ENCODE results near the gene NTN1. TPM values are rescaled to one million over a fixed set of nuclear protein-coding genes. Genes with fewer than 3 reads are reported as not detected.
A peak's percentile ranks its signal among the peaks of the same experiment; 100 is the strongest.

The NTN1 gene
- total RNA-seq, 4 donors from 2014 or later: 3.3 to 19.2 (median 10.4) TPM

GRCh38 chr17:9215465-9215864 lies 194.2 kb downstream of the NTN1 start:
- intact Hi-C loops (cut with DNase I; ENCODE audit: low total_unique reads): no loop called here
- no peak for DNase-seq
- H3K9me3 ChIP-seq: no peaks in the 10 kb centered on the region
- H3K4me1 ChIP-seq: no peaks in the 10 kb centered on the region
- TF ChIP-seq POLR2A (IDR thresholded peaks at IDR 0.05): no peak
- TF ChIP-seq, protein P1, sequence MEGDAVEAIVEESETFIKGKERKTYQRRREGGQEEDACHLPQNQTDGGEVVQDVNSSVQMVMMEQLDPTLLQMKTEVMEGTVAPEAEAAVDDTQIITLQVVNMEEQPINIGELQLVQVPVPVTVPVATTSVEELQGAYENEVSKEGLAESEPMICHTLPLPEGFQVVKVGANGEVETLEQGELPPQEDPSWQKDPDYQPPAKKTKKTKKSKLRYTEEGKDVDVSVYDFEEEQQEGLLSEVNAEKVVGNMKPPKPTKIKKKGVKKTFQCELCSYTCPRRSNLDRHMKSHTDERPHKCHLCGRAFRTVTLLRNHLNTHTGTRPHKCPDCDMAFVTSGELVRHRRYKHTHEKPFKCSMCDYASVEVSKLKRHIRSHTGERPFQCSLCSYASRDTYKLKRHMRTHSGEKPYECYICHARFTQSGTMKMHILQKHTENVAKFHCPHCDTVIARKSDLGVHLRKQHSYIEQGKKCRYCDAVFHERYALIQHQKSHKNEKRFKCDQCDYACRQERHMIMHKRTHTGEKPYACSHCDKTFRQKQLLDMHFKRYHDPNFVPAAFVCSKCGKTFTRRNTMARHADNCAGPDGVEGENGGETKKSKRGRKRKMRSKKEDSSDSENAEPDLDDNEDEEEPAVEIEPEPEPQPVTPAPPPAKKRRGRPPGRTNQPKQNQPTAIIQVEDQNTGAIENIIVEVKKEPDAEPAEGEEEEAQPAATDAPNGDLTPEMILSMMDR (IDR thresholded peaks at IDR 0.05): no peak
- no peaks in the 10 kb centered on the region for H3K27me3 ChIP-seq
- H3K4me3 ChIP-seq: no peak overlapping the region
- H3K36me3 ChIP-seq: no peaks in the 10 kb centered on the region
- H3K27ac ChIP-seq: no peak overlapping the region

- Histone ChIP-seq H3K9me3 (no peaks in the 10 kb centered on the region), H3K27me3 (no peaks in the 10 kb centered on the region), H3K36me3 (no peaks in the 10 kb centered on the region), H3K4me1 (no peaks in the 10 kb centered on the region), H3K27ac (peak overlapping the region; percentile 66 to 81), H3K4me3 (no peak overlapping the region)
- DNase-seq: peak in 1 of 2 donors; percentile 77
- intact Hi-C loops (cut with DNase I; ENCODE audit: low total_unique reads): no loop called here
- TF ChIP-seq, protein P1 (IDR thresholded peaks at IDR 0.05): no peak
- no peak for TF ChIP-seq POLR2A (IDR thresholded peaks at IDR 0.05)
Measured at GRCh38 chr17:9217151-9218056, 196.1 kb downstream of the NTN1 start.

- Histone ChIP-seq H3K36me3 (no peaks in the 10 kb centered on the region), H3K27me3 (no peaks in the 10 kb centered on the region), H3K4me3 (no peak overlapping the region), H3K9me3 (no peaks in the 10 kb centered on the region), H3K27ac (peak overlapping the region; percentile 66 to 81), H3K4me1 (no peaks in the 10 kb centered on the region)
- no peak for TF ChIP-seq POLR2A (IDR thresholded peaks at IDR 0.05)
- TF ChIP-seq, protein P1 (IDR thresholded peaks at IDR 0.05): no peak
- intact Hi-C loops (cut with DNase I; ENCODE audit: low total_unique reads): no loop called here
- no peak for DNase-seq
Measured at GRCh38 chr17:9218064-9218635, 196.8 kb downstream of the NTN1 start.

- Histone ChIP-seq H3K27ac (peak overlapping the region in 1 of 2 donors; percentile 81), H3K36me3 (no peaks in the 10 kb centered on the region), H3K4me1 (no peaks in the 10 kb centered on the region), H3K9me3 (no peaks in the 10 kb centered on the region), H3K27me3 (no peaks in the 10 kb centered on the region), H3K4me3 (no peak overlapping the region)
- intact Hi-C loops (cut with DNase I; ENCODE audit: low total_unique reads): no loop called here
- DNase-seq: no peak
- TF ChIP-seq, protein P1 (IDR thresholded peaks at IDR 0.05): no peak
- TF ChIP-seq POLR2A (IDR thresholded peaks at IDR 0.05): no peak
Measured at GRCh38 chr17:9218911-9219310, 197.6 kb downstream of the NTN1 start.

All from uterus (tissue), 4 donors.